Measurements from ENCODE around the gene SPATS2L. TPM values are rescaled to one million over a fixed set of nuclear protein-coding genes. Genes with fewer than 3 reads are reported as not detected.
A peak's percentile ranks its signal among the peaks of the same experiment; 100 is the strongest.

Gene SPATS2L
- total and polyA plus RNA-seq, 2 of the 13 experiments (the other 11 are each of a cell fraction or from before 2014, with no cell fraction given), result 154 to 212 TPM

DNA sequence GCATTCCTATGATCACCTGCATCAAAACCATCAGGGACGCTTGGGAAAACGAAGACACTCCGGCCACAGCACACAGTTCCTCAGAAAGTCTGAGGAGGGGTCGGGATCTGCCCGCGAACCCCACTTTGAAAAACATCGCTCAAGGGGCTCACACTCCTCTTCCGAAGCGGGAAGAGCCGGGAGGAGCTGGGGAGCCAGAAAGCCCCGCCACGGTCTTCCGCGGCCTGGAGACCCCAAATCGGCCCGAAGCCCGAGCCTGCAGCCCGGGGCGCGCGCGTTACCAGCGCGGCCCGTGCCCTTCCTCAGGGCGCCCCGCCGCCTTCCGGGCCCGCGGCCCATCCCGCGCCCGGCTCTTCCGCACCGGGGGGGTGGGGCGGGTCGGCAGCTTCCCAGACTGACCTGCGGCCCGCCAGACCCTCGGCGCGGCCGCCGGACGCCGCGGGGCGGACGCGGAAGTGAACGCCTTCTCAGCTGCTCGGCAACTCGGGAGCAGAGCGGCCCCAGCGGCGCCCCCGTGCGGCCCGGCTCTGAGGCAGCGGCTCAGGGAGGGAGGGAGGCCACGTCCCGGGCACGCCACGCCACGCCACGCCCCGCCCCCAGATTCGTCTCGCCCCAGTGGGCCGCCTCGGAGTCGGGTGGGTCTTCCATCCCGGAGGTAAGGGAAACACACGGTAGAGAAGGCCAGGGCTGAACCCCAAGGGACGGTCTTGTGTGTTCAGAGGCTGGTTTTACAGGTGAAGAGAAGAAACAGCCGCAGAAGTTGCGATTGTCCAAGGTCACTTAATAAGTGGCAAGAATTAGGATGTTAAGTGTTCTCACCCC is 203.3 kb downstream of the SPATS2L start, which contains the start of gene KCTD18 (continued):
- TF ChIP-seq, protein P1, sequence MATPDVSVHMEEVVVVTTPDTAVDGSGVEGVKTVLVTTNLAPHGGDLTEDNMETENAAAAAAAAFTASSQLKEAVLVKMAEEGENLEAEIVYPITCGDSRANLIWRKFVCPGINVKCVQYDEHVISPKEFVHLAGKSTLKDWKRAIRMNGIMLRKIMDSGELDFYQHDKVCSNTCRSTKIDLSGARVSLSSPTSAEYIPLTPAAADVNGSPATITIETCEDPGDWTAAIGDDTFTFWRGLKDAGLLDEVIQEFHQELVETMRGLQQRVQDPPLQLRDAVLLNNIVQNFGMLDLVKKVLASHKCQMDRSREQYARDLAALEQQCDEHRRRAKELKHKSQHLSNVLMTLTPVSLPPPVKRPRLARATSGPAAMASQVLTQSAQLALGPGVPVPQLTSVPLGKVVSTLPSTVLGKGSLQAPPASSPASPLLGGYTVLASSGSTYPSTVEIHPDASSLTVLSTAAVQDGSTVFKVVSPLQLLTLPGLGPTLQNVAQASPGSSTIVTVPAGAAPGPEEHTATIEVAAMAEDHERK (CRISPR knock-in tag; IDR thresholded peaks at IDR 0.05; ENCODE audit: low read depth), result peak; percentile 73
- TF ChIP-seq, protein P2, sequence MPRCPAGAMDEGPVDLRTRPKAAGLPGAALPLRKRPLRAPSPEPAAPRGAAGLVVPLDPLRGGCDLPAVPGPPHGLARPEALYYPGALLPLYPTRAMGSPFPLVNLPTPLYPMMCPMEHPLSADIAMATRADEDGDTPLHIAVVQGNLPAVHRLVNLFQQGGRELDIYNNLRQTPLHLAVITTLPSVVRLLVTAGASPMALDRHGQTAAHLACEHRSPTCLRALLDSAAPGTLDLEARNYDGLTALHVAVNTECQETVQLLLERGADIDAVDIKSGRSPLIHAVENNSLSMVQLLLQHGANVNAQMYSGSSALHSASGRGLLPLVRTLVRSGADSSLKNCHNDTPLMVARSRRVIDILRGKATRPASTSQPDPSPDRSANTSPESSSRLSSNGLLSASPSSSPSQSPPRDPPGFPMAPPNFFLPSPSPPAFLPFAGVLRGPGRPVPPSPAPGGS (CRISPR knock-in tag; IDR thresholded peaks at IDR 0.05), result peak; percentile 78; the same call in 1 of the 2 replicates
- TF ChIP-seq ZNF615 (CRISPR knock-in tag; IDR thresholded peaks at IDR 0.05; ENCODE audit: borderline replicate concordance), result peak; percentile 83
- TF ChIP-seq, protein P3, sequence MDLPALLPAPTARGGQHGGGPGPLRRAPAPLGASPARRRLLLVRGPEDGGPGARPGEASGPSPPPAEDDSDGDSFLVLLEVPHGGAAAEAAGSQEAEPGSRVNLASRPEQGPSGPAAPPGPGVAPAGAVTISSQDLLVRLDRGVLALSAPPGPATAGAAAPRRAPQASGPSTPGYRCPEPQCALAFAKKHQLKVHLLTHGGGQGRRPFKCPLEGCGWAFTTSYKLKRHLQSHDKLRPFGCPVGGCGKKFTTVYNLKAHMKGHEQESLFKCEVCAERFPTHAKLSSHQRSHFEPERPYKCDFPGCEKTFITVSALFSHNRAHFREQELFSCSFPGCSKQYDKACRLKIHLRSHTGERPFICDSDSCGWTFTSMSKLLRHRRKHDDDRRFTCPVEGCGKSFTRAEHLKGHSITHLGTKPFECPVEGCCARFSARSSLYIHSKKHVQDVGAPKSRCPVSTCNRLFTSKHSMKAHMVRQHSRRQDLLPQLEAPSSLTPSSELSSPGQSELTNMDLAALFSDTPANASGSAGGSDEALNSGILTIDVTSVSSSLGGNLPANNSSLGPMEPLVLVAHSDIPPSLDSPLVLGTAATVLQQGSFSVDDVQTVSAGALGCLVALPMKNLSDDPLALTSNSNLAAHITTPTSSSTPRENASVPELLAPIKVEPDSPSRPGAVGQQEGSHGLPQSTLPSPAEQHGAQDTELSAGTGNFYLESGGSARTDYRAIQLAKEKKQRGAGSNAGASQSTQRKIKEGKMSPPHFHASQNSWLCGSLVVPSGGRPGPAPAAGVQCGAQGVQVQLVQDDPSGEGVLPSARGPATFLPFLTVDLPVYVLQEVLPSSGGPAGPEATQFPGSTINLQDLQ (CRISPR knock-in tag; IDR thresholded peaks at IDR 0.05), result peak; percentile 69; the same call in 1 of the 2 replicates
- TF ChIP-seq ARHGAP35 (CRISPR knock-in tag; IDR thresholded peaks at IDR 0.05; ENCODE audit: borderline replicate concordance), result peak; percentile 82; the same call in 1 of the 2 replicates
- TF ChIP-seq, protein P4, sequence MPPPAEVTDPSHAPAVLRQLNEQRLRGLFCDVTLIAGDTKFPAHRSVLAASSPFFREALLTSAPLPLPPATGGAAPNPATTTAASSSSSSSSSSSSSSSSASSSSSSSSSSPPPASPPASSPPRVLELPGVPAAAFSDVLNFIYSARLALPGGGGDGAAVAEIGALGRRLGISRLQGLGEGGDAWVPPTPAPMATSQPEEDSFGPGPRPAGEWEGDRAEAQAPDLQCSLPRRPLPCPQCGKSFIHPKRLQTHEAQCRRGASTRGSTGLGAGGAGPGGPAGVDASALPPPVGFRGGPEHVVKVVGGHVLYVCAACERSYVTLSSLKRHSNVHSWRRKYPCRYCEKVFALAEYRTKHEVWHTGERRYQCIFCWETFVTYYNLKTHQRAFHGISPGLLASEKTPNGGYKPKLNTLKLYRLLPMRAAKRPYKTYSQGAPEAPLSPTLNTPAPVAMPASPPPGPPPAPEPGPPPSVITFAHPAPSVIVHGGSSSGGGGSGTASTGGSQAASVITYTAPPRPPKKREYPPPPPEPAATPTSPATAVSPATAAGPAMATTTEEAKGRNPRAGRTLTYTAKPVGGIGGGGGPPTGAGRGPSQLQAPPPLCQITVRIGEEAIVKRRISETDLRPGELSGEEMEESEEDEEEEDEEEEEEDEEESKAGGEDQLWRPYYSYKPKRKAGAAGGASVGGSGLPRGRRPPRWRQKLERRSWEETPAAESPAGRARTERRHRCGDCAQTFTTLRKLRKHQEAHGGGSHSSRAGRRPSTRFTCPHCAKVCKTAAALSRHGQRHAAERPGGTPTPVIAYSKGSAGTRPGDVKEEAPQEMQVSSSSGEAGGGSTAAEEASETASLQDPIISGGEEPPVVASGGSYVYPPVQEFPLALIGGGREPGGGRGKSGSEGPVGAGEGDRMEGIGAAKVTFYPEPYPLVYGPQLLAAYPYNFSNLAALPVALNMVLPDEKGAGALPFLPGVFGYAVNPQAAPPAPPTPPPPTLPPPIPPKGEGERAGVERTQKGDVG (CRISPR knock-in tag; IDR thresholded peaks at IDR 0.05; ENCODE audit: borderline replicate concordance), result 0 out of 2 replicates have a peak, but pooled peaks have one; percentile 45
- TF ChIP-seq TP53 (CRISPR knock-in tag; conservative IDR thresholded peaks at IDR 0.05), result no peak
- TF ChIP-seq KDM4B (CRISPR knock-in tag; IDR thresholded peaks at IDR 0.05), result no peak
- TF ChIP-seq ZNF878 (CRISPR knock-in tag; IDR thresholded peaks at IDR 0.05), result peak; percentile 85; the same call in 1 of the 2 replicates
- TF ChIP-seq, protein P5, sequence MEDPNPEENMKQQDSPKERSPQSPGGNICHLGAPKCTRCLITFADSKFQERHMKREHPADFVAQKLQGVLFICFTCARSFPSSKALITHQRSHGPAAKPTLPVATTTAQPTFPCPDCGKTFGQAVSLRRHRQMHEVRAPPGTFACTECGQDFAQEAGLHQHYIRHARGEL (CRISPR knock-in tag; IDR thresholded peaks at IDR 0.05), result no peak
- TF ChIP-seq BRD4 (CRISPR knock-in tag; IDR thresholded peaks at IDR 0.05), result peak; percentile 54; the same call in 1 of the 2 replicates
- peak; percentile 86 for TF ChIP-seq YY1 (IDR thresholded peaks at IDR 0.05; ENCODE audit: insufficient read depth, insufficient replicate concordance, low read depth, low read length)
- TF ChIP-seq SMARCE1 (IDR thresholded peaks at IDR 0.05; ENCODE audit: borderline replicate concordance), result no peak
- TF ChIP-seq NAIF1 (CRISPR knock-in tag; IDR thresholded peaks at IDR 0.05; ENCODE audit: borderline replicate concordance), result 0 out of 2 replicates have a peak, but pooled peaks have one; percentile 14
- peak; percentile 46; the same call in 1 of the 2 replicates for TF ChIP-seq CREBL2 (CRISPR knock-in tag; IDR thresholded peaks at IDR 0.05; ENCODE audit: borderline replicate concordance)
- peak; percentile 96; the same call in 1 of the 2 replicates for TF ChIP-seq ZNF619 (CRISPR knock-in tag; IDR thresholded peaks at IDR 0.05)
